GM21619 (cell line): Measurements from ENCODE around the gene ZNF546.
A peak's percentile ranks its signal among the peaks of the same experiment; 100 is the strongest.
"Not testable (repeated sequence)": the region's sequence is repeated elsewhere in the genome, so short reads cannot be mapped to it uniquely, and the experiment has no call there.

Source experiments
- ATAC-seq: cut with Tn5 transposase; IDR thresholded peaks from one replicate; pipeline ENCODE4 v1.9.1; 2021; ENCODE audit not compliant: unreplicated experiment

Gene ZNF546

GRCh38 chr19:39996811-39997637 lies at the start of gene ZNF546:
ZNF546 (plus strand) TSS chr19:39997060; CDS start chr19:39998327, 1,267 bp downstream.
- ATAC-seq: peak; percentile 79

GRCh38 chr19:39949026-39949747 lies 47.7 kb upstream of the ZNF546 start:
- ATAC-seq: no peak

GRCh38 chr19:39951065-39951650 lies 45.7 kb upstream of the ZNF546 start:
- ATAC-seq: no peak

- no peak for ATAC-seq
These were observed 45.2 kb upstream of the ZNF546 start for GRCh38 chr19:39951686-39952085.

- ATAC-seq: no peak
These were observed 42.9 kb upstream of the ZNF546 start for GRCh38 chr19:39953915-39954314.

GRCh38 chr19:39957886-39958285 lies 39.0 kb upstream of the ZNF546 start:
- not testable (repeated sequence) for ATAC-seq

GRCh38 chr19:39958942-39959341 lies 37.9 kb upstream of the ZNF546 start:
- ATAC-seq: not testable (repeated sequence)

- not testable (repeated sequence) for ATAC-seq
These were observed 37.5 kb upstream of the ZNF546 start for GRCh38 chr19:39959407-39959806.

- ATAC-seq: no peak
These were observed 33.0 kb upstream of the ZNF546 start for GRCh38 chr19:39963898-39964297.

- no peak for ATAC-seq
These were observed 30.2 kb upstream of the ZNF546 start for GRCh38 chr19:39966617-39967016.

GRCh38 chr19:39967561-39967960 lies 29.3 kb upstream of the ZNF546 start:
- no peak for ATAC-seq

GRCh38 chr19:39968789-39969188 lies 28.1 kb upstream of the ZNF546 start:
- ATAC-seq: no peak

- ATAC-seq: no peak
These were observed 27.6 kb upstream of the ZNF546 start for GRCh38 chr19:39969266-39969665.

- ATAC-seq: no peak
These were observed 27.0 kb upstream of the ZNF546 start for GRCh38 chr19:39969681-39970424.

- peak; percentile 11 for ATAC-seq
These were observed 26.5 kb upstream of the ZNF546 start for GRCh38 chr19:39970425-39970674.

- ATAC-seq: peak; percentile 94
These were observed 26.0 kb upstream of the ZNF546 start, which contains the start of gene PSMC4 for GRCh38 chr19:39970675-39971379. PSMC4 (plus strand) TSS chr19:39971165; CDS start chr19:39971203, 38 bp downstream.

GRCh38 chr19:39971380-39972035 lies 25.4 kb upstream of the ZNF546 start:
- ATAC-seq: no peak

GRCh38 chr19:39974377-39975155 lies 22.3 kb upstream of the ZNF546 start:
- ATAC-seq: no peak

GRCh38 chr19:39982883-39983282 lies 14.0 kb upstream of the ZNF546 start:
- ATAC-seq: no peak
